Ecto neural progenitor cell (in vitro differentiated cells): ENCODE measurements around the gene ANTXR1.
"Not testable (repeated sequence)": the region's sequence is repeated elsewhere in the genome, so short reads cannot be mapped to it uniquely, and the experiment has no call there.

ENCODE experiments used
- DNase-seq: peaks from one replicate; pipeline ENCODE4 v3.0.0-alpha.2; 2018; ENCODE audit warnings: low spot score

The ANTXR1 gene

GRCh38 chr2:69237070-69237670, 224.2 kb downstream of the ANTXR1 start:
- DNase-seq = no peak

- no peak for DNase-seq
These were observed 225.6 kb downstream of the ANTXR1 start for GRCh38 chr2:69238449-69239031.

GRCh38 chr2:69241093-69241492, 228.1 kb downstream of the ANTXR1 start:
- no peak for DNase-seq

- no peak for DNase-seq
These were observed 228.9 kb downstream of the ANTXR1 start for GRCh38 chr2:69241664-69242514.

DNA sequence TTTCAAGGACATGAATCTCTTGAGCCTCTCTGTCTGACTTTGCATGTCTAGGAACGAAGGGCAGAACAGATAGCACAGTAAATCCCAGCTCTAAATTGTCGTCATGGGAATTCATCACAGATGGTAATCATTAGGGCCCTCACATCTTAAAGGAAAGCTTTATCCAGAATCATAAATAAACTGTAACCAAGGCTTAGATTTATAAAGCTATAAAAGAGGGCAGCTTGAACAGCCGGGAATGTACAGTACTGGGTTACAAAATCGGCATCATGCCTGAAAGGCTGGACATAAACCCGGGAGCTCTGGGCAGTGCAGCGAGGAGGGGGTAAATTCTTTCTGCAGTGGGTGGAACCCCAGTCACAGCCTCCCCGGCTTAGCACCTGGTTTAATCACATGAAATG, 229.7 kb downstream of the ANTXR1 start:
- DNase-seq = no peak

- DNase-seq = no peak
These were observed 230.7 kb downstream of the ANTXR1 start for GRCh38 chr2:69243652-69244051.

GRCh38 chr2:69244882-69245281, 231.9 kb downstream of the ANTXR1 start:
- DNase-seq = no peak

GRCh38 chr2:69247583-69247982, 234.6 kb downstream of the ANTXR1 start:
- no peak for DNase-seq

GRCh38 chr2:69248232-69248631, 235.3 kb downstream of the ANTXR1 start:
- no peak for DNase-seq

DNA sequence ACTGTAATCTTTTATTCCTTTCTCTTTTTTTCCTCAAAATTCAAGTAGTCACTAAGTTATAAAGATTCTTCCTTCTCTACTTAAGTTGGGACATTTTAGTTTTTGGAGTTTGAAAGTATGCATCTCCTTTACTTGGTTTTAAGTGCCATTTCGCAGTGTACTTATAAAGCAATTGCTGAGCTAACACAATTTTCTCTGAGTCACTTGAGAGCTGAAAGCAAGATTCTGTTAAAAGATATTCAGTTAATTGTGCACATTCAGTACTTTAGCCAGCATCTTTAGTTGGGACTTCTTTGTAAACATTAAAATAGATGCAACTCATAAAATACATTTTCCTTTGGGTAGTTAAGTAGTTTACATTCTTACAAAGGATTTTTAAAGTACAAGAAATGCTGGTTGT, 238.0 kb downstream of the ANTXR1 start:
- no peak for DNase-seq

- DNase-seq = no peak
These were observed 239.0 kb downstream of the ANTXR1 start for GRCh38 chr2:69251943-69252342.

DNA sequence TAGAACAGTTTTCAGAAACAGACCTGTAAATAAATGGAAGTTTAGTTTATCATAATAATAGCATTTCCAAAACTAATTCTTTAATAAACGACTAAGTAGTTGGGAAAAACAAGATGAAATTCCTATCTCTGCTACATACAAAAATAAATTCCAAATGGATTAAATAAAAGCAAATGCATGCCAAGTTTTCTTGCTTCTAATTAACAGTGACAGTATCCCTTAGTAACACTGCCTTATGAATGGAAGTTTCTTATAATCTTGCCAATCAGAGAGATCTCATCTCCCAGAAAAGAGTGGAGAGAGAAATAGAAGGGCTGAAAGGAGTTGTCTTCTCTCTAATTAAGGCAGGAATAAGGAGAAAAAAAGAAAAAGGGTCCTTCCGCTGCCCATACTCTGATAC, 240.1 kb downstream of the ANTXR1 start:
- no peak for DNase-seq

DNA sequence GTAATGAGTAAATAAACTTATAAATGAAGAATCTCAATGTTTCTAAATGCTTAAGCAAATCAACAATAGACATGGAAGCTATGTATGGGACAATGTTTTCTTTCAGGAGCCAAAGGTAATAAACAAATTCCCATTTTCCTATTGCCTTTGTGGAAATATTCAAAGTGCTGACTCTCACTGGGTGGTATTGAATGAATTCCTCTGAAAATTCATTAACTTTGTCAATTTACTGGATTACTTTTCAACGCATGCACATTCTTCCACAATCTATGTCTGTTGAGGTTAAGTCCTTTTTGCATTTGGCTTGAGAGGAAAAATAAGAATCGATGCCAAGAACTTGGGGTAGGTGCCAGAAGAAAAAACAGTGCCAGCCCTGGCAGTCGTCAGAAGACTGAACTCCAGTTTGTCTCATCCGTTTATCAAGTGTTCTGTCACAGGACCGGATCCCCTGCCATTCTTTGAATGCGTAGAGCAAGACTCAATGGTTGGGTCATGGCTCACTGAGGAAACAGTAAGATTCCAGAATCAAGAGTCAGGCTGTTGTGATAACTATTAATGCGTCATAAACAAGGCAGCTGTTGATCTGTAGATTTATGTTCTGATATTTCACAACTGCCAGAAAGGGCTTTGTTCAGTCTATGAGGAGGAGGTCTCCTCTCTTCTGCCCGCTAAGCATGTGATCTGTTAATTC, 240.8 kb downstream of the ANTXR1 start:
- DNase-seq = no peak

- no peak for DNase-seq
These were observed 242.8 kb downstream of the ANTXR1 start for GRCh38 chr2:69255760-69256159.

GRCh38 chr2:69259994-69260591, 247.1 kb downstream of the ANTXR1 start:
- not testable (repeated sequence) for DNase-seq

DNA sequence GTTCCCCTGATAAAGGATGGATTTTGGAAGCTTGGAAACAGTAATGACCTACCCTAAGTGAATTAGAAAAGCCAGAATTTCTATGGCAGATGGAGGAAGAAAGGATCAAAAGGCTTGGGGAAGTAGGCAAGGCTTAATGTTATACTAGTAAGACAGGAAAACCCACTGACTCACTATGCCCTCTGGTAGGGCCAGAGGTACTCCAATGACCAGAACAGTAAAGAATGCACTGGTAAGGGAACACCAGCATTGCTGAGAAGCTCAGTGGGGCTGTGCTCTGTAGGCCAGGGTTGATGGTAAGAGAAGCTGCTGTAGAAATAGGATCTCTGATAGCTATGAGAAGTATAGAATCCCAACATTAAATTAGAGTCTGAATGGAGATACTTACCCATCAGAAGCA, 247.7 kb downstream of the ANTXR1 start:
- no peak for DNase-seq

GRCh38 chr2:69269330-69269729, 256.4 kb downstream of the ANTXR1 start:
- DNase-seq = no peak

- DNase-seq = no peak
These were observed 258.9 kb downstream of the ANTXR1 start for GRCh38 chr2:69271831-69272257.

DNA sequence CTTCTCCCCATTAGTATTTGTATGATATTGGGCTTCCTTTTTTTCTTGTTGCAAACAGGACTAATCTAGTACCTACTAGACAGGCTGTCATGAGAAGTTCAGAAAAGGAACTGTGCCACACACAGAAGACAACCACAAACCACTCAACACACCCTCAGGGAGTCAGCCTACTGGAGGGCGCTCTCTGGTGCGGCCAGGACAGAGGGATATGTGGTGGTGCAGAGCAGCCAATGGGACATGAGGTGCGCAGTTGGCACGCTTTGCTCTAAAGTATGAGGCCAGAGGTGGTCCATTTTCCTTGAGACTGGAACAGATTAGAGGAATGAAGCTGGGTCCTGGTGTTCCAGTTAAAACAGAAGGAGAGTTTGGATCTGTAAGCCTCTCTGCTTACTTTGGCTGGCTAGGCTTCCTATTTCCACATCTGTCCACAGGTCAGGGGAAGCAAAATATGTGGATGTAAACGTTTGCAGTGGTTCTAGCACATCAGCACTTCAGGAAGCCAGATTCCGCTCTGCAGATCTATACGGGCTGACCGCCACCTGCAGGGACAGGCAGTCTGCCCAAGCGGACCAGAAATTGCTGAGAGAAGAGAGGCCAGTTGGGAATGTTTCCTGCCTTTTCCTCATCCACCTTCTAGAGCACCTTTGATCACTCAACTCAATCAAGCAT, 260.0 kb downstream of the ANTXR1 start:
- DNase-seq = no peak

- no peak for DNase-seq
These were observed 262.5 kb downstream of the ANTXR1 start for GRCh38 chr2:69275490-69275889.

GRCh38 chr2:69278366-69278765, 265.4 kb downstream of the ANTXR1 start:
- no peak for DNase-seq

DNA sequence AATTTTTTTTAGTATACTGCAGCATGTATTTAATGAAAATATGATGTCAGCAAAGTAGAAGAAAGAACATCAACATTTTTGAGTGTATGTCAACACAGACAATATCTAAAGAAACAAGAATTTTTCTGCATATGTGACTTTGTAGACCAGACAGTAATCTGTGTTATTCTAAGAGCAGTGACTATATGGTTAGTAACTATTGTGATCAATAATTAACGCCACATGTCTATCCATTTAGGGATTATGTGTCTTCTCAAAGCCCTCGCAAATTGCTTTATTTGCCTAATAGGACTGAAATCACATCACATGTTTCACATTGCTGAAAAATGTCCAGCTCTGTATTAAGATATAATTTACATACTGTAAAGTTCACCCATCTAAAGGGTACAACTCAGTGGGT, 266.2 kb downstream of the ANTXR1 start:
- no peak for DNase-seq
